ENCODE measurements around the gene EIF4EBP2. TPM values are rescaled to one million over a fixed set of nuclear protein-coding genes. Genes with fewer than 3 reads are reported as not detected.

EIF4EBP2 gene
- total RNA-seq, 1 donor from 2014 or later = 71.4 TPM

GRCh38 chr10:70435241-70436085 is 31.5 kb downstream of the EIF4EBP2 start:
- TF ChIP-seq, protein P1, sequence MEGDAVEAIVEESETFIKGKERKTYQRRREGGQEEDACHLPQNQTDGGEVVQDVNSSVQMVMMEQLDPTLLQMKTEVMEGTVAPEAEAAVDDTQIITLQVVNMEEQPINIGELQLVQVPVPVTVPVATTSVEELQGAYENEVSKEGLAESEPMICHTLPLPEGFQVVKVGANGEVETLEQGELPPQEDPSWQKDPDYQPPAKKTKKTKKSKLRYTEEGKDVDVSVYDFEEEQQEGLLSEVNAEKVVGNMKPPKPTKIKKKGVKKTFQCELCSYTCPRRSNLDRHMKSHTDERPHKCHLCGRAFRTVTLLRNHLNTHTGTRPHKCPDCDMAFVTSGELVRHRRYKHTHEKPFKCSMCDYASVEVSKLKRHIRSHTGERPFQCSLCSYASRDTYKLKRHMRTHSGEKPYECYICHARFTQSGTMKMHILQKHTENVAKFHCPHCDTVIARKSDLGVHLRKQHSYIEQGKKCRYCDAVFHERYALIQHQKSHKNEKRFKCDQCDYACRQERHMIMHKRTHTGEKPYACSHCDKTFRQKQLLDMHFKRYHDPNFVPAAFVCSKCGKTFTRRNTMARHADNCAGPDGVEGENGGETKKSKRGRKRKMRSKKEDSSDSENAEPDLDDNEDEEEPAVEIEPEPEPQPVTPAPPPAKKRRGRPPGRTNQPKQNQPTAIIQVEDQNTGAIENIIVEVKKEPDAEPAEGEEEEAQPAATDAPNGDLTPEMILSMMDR (IDR thresholded peaks at IDR 0.05; ENCODE audit: unreplicated experiment) = no peak
- Mint-ChIP-seq H3K4me1 (peaks cover 3% of the 10 kb centered on the region), H3K27me3 (ENCODE audit: low read depth) (peaks cover 39% of the 10 kb centered on the region), H3K36me3 (peaks cover 4% of the 10 kb centered on the region), H3K9me3 (no peaks in the 10 kb centered on the region), H3K4me3 (no peak overlapping the region), H3K27ac (no peak overlapping the region)
- DNase-seq (ENCODE audit: low spot score in 2 of 2, unreplicated experiment in 2 of 2) = no peak

DNA sequence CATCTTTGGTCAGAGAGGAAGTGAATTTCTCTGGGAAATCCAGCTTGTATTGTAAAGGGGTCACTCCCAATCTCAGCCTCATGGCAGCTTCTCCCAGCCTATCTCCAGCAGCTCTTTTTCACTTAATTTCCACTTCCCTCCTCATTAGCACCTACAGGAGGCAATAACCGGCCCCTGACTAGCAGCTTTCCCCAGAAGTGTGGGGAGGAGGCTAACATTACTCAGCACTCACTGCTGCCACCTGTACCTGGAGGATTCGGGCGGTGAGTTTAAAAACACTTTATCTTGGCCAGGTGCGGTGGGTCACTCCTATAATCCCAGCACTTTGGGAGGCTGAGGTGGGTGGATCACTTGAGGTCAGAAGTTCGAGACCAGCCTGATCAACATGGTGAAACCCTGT is 33.8 kb downstream of the EIF4EBP2 start:
- peaks cover 14% of the 10 kb centered on the region for H3K4me1 Mint-ChIP-seq
- no peak for DNase-seq (ENCODE audit: low spot score in 2 of 2, unreplicated experiment in 2 of 2)

DNA sequence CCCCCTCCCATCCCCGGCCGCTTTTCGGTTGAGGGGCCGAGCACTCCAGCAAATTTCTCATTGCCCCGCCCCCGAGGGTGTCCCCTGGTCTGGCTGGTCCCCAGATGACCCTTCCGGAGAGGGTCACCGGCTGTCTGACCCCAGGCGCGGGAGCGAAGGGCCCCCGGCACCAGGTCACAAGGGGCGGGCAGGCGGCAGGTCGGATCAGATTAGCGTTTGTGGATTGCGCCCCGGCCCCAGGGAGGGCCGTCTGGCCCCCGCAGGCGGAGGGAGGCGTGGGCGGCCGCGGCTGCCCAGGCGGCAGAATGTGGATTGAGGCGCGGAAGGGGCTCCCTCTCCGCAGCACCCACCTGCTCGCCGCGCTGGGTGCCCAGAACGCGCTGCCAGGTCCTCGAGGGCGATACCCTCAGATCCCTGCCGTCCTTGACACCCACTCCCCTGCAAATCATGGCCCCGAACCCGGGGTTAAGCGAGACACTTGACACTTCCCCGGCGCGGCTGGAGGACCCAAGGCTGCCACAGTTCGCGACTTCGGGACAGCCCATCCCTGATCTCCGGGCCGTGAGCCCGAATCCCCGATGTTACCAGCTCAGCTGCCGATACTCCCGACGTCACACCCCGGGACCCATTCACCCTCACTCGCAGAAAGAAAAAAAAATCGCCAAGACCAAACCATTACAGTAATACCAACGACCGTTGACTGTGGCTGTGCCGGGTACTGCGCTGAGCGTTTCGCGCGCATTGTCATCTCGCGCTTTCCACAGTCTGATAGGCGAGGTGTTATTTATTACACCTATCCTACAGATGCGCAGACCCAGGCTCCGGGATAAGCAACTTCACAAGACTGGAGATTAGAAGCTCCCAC is 36.6 kb downstream of the EIF4EBP2 start:
- peaks cover 4% of the 10 kb centered on the region for H3K36me3 Mint-ChIP-seq
- H3K4me1 Mint-ChIP-seq = peaks cover 16% of the 10 kb centered on the region
- TF ChIP-seq, protein P1 (IDR thresholded peaks at IDR 0.05; ENCODE audit: unreplicated experiment) = no peak
- peaks cover 72% of the 10 kb centered on the region for H3K27me3 Mint-ChIP-seq (ENCODE audit: low read depth)
- H3K4me3 Mint-ChIP-seq = peak overlapping the region; percentile 56
- H3K9me3 Mint-ChIP-seq = no peaks in the 10 kb centered on the region
- no peak overlapping the region for H3K27ac Mint-ChIP-seq
- no peak for DNase-seq (ENCODE audit: low spot score in 2 of 2, unreplicated experiment in 2 of 2)

More for the DNA sequence above, 33.8 kb downstream of the EIF4EBP2 start:
- H3K9me3 Mint-ChIP-seq = no peaks in the 10 kb centered on the region
- peaks cover 61% of the 10 kb centered on the region for H3K27me3 Mint-ChIP-seq (ENCODE audit: low read depth)
- peaks cover 4% of the 10 kb centered on the region for H3K36me3 Mint-ChIP-seq
- no peak overlapping the region for H3K27ac Mint-ChIP-seq
- H3K4me3 Mint-ChIP-seq = no peak overlapping the region
- TF ChIP-seq, protein P1 (IDR thresholded peaks at IDR 0.05; ENCODE audit: unreplicated experiment) = no peak

DNA sequence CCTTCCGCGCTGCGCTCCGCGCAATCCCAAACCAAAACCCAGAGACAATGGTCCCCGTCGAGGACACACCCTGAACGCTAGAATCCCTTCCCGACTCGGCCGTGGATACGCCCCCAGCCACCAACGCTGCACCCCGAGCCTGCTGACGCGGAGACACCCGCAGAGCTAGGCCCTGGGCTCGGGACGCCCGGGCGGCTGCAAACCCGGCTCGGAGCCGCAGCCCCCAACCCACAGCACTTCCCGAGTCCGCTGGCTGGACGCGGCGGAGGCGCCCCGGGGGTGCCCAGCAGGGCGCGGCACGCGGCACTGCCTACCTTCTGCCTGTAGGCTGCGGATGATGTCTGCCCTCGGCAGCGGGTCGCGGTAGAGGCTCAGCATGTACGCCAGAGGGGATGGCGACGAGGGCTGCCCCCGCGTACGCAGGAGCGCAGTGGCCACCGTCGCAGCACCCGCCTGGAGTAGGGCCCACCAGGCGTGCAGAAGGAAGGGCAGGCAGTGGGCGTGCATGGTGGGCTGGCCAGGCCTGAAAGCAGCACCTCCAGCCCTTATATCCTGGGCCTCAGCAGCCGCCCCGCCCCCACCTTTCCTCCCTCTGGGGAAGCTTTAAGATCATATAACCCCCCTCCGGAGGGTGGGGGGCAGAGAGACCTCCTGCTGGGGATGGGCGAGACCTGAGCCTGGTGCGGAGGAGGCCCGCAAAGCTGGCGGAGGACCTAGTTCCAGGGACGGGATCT is 37.4 kb downstream of the EIF4EBP2 start, which contains the start of gene NODAL:
NODAL (minus strand) TSS at position 521 of the 734 bp plus-strand sequence; CDS start at position 507, 14 bp downstream.
- peaks cover 3% of the 10 kb centered on the region for H3K36me3 Mint-ChIP-seq
- peak within 1 kb of the TSS; percentile 56 for H3K4me3 Mint-ChIP-seq
- H3K9me3 Mint-ChIP-seq = no peaks in the 10 kb centered on the region
- no peak for DNase-seq (ENCODE audit: low spot score in 2 of 2, unreplicated experiment in 2 of 2)
- H3K4me1 Mint-ChIP-seq = peaks cover 21% of the 10 kb centered on the region
- no peak within 1 kb of the TSS for H3K27ac Mint-ChIP-seq
- TF ChIP-seq, protein P1 (IDR thresholded peaks at IDR 0.05; ENCODE audit: unreplicated experiment) = peak; percentile 24
- peaks cover 72% of the 10 kb centered on the region for H3K27me3 Mint-ChIP-seq (ENCODE audit: low read depth)

GRCh38 chr10:70441895-70442309 is 38.0 kb downstream of the EIF4EBP2 start:
- Mint-ChIP-seq H3K27ac (no peak overlapping the region), H3K4me1 (peaks cover 21% of the 10 kb centered on the region), H3K36me3 (peaks cover 3% of the 10 kb centered on the region), H3K9me3 (no peaks in the 10 kb centered on the region), H3K4me3 (peak overlapping the region; percentile 33), H3K27me3 (ENCODE audit: low read depth) (peaks cover 68% of the 10 kb centered on the region)
- no peak for DNase-seq (ENCODE audit: low spot score in 2 of 2, unreplicated experiment in 2 of 2)
- TF ChIP-seq, protein P1 (IDR thresholded peaks at IDR 0.05; ENCODE audit: unreplicated experiment) = no peak

All from mesothelial cell of epicardium (in vitro differentiated cells).